Mesothelial cell of epicardium (in vitro differentiated cells): ENCODE results near the gene TENM4. TPM values are rescaled to one million over a fixed set of nuclear protein-coding genes. Genes with fewer than 3 reads are reported as not detected.

Source experiments
- DNase-seq, 2 experiments: peaks; one replicate each; pipeline ENCODE4 v3.0.0; 2021; ENCODE audit warnings: low spot score in 2 of 2; ENCODE audit not compliant: unreplicated experiment in 2 of 2
- H3K27ac Mint-ChIP-seq: 2 replicates; pipeline ENCODE4 v1.8.0; 2021; ENCODE audit warnings: mixed read lengths
- H3K27me3 Mint-ChIP-seq: 2 replicates; pipeline ENCODE4 v1.8.0; 2021; ENCODE audit warnings: low read depth, mixed read lengths
- H3K36me3 Mint-ChIP-seq: 2 replicates; pipeline ENCODE4 v1.8.0; 2021; ENCODE audit warnings: mixed read lengths
- H3K4me1 Mint-ChIP-seq: 2 replicates; pipeline ENCODE4 v1.8.0; 2021; ENCODE audit warnings: mixed read lengths
- H3K4me3 Mint-ChIP-seq: 2 replicates; pipeline ENCODE4 v1.8.0; 2021; ENCODE audit warnings: mild to moderate bottlenecking, moderate library complexity, mixed read lengths
- H3K9me3 Mint-ChIP-seq: 2 replicates; pipeline ENCODE4 v1.8.0; 2021; ENCODE audit warnings: mixed read lengths
- total RNA-seq: library from RNA; stranded (reverse); gene quantifications from 3 replicates; pipeline ENCODE4 v1.2.1, GENCODE V29; 2021
- TF ChIP-seq, protein P1 (sequence below): fragments of 200-600 bp; sonication (generic); IDR thresholded peaks from one replicate; pipeline ENCODE4 v1.5.0; 2021; ENCODE audit warnings: antibody characterized with exemption; ENCODE audit not compliant: unreplicated experiment

The TENM4 gene
- total RNA-seq, 1 donor from 2014 or later: 187 TPM

DNA sequence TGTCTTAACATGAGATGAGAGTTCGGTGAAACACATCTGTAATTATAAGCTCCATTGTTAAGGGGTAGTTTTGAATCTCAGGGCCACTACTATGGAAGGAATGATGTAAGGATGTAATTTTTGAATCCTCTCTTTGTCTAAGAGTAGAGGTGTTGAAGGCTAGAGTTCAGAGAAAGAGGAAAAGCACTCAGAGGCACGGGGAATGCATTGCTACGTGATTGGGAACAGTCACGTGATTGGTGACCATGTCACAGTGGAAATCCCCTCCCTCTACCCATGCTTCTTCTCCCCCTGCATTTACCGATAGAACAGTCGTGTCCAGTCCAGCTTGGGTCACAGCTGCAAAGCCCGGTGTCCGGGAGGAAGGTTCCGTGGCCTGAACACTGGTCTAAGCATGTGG, 635.8 kb downstream of the TENM4 start:
- Mint-ChIP-seq H3K9me3 (peaks cover 5% of the 10 kb centered on the region), H3K4me3 (no peak overlapping the region), H3K36me3 (peaks cover 19% of the 10 kb centered on the region), H3K4me1 (peaks cover 55% of the 10 kb centered on the region), H3K27me3 (no peaks in the 10 kb centered on the region), H3K27ac (no peak overlapping the region)
- DNase-seq: no peak
- TF ChIP-seq, protein P1, sequence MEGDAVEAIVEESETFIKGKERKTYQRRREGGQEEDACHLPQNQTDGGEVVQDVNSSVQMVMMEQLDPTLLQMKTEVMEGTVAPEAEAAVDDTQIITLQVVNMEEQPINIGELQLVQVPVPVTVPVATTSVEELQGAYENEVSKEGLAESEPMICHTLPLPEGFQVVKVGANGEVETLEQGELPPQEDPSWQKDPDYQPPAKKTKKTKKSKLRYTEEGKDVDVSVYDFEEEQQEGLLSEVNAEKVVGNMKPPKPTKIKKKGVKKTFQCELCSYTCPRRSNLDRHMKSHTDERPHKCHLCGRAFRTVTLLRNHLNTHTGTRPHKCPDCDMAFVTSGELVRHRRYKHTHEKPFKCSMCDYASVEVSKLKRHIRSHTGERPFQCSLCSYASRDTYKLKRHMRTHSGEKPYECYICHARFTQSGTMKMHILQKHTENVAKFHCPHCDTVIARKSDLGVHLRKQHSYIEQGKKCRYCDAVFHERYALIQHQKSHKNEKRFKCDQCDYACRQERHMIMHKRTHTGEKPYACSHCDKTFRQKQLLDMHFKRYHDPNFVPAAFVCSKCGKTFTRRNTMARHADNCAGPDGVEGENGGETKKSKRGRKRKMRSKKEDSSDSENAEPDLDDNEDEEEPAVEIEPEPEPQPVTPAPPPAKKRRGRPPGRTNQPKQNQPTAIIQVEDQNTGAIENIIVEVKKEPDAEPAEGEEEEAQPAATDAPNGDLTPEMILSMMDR: no peak

DNA sequence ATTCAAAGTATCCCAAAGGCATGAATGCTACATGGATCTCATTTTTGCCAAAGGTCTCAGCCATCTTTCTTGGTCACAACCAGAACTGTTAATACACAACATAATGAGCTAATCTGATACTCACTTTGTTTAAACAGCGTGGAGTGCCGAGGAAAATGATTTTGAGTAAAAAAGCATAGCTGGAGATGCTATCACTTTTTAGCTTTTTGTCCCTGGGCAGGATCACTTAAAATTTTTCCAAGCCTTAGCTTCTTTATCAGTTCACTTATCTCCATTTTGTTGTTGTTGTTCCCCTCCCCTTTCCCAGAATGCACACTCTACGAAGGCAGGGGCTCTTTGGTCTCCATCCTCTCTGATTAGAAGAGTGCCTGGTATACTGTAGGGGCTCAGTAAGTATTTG, 636.8 kb downstream of the TENM4 start:
- Mint-ChIP-seq H3K4me1 (peaks cover 49% of the 10 kb centered on the region), H3K27ac (no peak overlapping the region), H3K4me3 (no peak overlapping the region), H3K27me3 (no peaks in the 10 kb centered on the region), H3K36me3 (peaks cover 19% of the 10 kb centered on the region), H3K9me3 (peaks cover 5% of the 10 kb centered on the region)
- DNase-seq: no peak
- TF ChIP-seq, protein P1: no peak

DNA sequence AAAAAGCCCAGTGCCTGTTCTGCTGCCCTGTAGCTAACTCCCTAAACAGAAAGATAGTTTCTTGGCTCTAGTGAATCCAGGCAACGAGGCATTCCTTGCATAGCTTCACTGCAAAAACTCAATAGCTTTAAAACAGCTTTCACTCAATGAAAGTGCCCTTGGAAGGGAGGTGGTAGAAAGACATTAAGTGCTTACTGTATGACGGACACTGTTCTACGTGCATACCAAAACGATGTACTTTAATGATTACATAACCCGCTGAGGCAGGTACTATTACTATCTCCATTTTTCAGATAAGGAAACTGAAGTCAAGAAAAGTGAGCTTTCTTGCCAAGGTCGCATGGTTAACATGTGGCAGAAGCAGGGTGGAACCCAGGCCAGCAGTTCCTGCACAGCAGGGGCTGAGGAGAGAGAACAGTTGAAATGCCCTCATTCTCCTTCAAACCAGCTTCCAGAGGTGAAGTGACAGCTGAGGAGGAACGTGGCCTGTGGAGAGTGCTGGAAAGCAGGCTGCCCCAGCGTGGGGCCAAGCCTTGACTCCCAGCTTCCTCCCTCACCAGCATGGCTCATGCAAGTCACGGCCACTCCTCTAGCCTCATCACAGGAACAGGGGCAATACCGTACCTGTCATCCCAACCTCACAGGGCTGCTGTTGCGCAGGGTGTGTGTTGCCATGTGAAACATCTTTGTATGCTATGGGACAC, 638.6 kb downstream of the TENM4 start:
- Mint-ChIP-seq H3K4me3 (no peak overlapping the region), H3K27me3 (no peaks in the 10 kb centered on the region), H3K9me3 (peaks cover 5% of the 10 kb centered on the region), H3K36me3 (peaks cover 14% of the 10 kb centered on the region), H3K4me1 (peaks cover 44% of the 10 kb centered on the region), H3K27ac (peak overlapping the region; percentile 92)
- TF ChIP-seq, protein P1: no peak
- DNase-seq: no peak

DNA sequence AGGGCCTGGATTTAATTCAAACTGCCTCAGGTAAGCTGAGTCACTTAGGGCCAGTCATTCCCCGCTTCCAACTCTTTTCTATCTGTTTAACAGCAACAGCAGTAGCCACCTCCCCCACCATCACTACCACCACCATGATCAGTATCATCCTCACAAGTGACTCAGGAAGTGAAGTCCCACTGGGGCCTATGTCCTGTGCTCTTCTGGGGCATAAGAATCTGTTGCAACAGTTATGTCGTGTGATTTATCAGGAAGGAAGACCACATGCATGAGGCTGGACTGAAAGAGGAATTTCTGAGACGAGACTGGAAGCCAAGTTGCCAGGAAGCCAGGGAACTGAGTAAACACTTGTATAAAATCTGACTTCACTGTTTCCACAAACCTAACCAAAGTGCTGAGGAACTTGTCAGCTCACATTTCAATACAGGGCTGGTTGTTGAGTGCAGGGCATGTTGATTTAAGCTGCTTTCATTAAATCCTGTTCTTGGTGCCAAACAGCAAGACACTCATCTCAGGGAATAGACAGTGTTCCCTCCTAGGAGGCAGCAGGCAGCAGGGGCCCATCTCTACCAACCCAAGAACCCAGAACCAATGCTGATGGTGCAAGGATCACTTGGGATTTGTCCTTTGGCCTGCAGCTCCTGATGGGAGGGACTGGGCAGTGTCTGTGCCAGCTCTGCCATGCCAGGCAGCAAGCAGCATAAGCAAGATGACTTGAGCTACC, 639.5 kb downstream of the TENM4 start:
- Mint-ChIP-seq H3K9me3 (no peaks in the 10 kb centered on the region), H3K27ac (peak overlapping the region; percentile 92), H3K36me3 (peaks cover 10% of the 10 kb centered on the region), H3K4me3 (no peak overlapping the region), H3K4me1 (peaks cover 44% of the 10 kb centered on the region), H3K27me3 (no peaks in the 10 kb centered on the region)
- no peak for DNase-seq
- TF ChIP-seq, protein P1: no peak

DNA sequence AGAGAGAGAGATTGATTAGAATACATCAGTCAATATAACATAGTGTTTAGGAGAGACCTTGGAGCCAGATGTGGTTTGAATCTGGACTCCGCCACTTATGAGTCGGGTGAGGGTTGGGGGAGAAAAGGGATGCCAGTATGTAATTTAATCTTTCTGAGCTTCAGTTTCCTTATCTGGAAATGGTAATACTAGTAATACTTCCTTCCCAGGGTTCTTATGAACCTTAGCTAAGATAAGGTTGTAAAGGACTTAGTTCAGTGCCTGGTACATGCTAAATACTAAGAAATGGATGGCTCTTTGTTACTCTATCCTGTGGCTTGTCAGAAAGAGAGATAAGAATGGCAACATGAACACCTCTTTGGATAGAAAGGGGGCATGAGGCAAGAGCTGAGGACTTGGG, 640.1 kb downstream of the TENM4 start:
- peak overlapping the region; percentile 81 for H3K27ac Mint-ChIP-seq
- no peak overlapping the region for H3K4me3 Mint-ChIP-seq
- H3K36me3 Mint-ChIP-seq: peaks cover 7% of the 10 kb centered on the region
- peaks cover 44% of the 10 kb centered on the region for H3K4me1 Mint-ChIP-seq
- TF ChIP-seq, protein P1: no peak
- no peaks in the 10 kb centered on the region for H3K9me3 Mint-ChIP-seq
- no peaks in the 10 kb centered on the region for H3K27me3 Mint-ChIP-seq
- DNase-seq: no peak
